DND-41 (cell line): ENCODE data around the gene PTPN3.

ENCODE experiments used
- EZH2 ChIP-seq: IDR thresholded peaks from 3 replicates; pipeline ENCODE4 v1.6.1; 2012; ENCODE audit warnings: borderline replicate concordance, low read depth, mild to moderate bottlenecking, moderate library complexity, low read length, inconsistent platforms; ENCODE audit not compliant: severe bottlenecking
- TF ChIP-seq, protein P1 (sequence below): IDR thresholded peaks from 2 replicates; pipeline ENCODE4 v1.5.1; 2012; ENCODE audit warnings: borderline replicate concordance, low read length, moderate library complexity, mild to moderate bottlenecking; ENCODE audit not compliant: poor library complexity, severe bottlenecking; ENCODE audit errors: extremely low read depth

- TF ChIP-seq, protein P1, sequence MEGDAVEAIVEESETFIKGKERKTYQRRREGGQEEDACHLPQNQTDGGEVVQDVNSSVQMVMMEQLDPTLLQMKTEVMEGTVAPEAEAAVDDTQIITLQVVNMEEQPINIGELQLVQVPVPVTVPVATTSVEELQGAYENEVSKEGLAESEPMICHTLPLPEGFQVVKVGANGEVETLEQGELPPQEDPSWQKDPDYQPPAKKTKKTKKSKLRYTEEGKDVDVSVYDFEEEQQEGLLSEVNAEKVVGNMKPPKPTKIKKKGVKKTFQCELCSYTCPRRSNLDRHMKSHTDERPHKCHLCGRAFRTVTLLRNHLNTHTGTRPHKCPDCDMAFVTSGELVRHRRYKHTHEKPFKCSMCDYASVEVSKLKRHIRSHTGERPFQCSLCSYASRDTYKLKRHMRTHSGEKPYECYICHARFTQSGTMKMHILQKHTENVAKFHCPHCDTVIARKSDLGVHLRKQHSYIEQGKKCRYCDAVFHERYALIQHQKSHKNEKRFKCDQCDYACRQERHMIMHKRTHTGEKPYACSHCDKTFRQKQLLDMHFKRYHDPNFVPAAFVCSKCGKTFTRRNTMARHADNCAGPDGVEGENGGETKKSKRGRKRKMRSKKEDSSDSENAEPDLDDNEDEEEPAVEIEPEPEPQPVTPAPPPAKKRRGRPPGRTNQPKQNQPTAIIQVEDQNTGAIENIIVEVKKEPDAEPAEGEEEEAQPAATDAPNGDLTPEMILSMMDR = no peak
- no peak for TF ChIP-seq EZH2
These were observed 10.9 kb downstream of the PTPN3 start for GRCh38 chr9:109487247-109487646.
